Prostate gland (tissue), 2 donors: Measurements from ENCODE around the gene PTGDR.

Experiments used
- POLR2A ChIP-seq: fragments of 450-650 bp; IDR thresholded peaks from one replicate; pipeline ENCODE4 v1.6.1; 2016; ENCODE audit warnings: antibody characterized with exemption, mild to moderate bottlenecking
- POLR2AphosphoS5 ChIP-seq: sonication (generic); formaldehyde crosslinking; IDR thresholded peaks from one replicate; pipeline ENCODE4 v1.6.1; 2017; ENCODE audit warnings: antibody characterized with exemption
- TF ChIP-seq, protein P1 (sequence below), 4 experiments: fragments of 200-600 bp in 2 of 4; fragments of 450-650 bp in 2 of 4; sonication (generic) in 2 of 4; IDR thresholded peaks; 1 replicate in 3 of 4; 2 replicates in 1 of 4; pipeline ENCODE4 v1.5.1; 2016 to 2019; ENCODE audit warnings: antibody characterized with exemption in 4 of 4, mild to moderate bottlenecking in 2 of 4, moderate library complexity in 2 of 4

DNA sequence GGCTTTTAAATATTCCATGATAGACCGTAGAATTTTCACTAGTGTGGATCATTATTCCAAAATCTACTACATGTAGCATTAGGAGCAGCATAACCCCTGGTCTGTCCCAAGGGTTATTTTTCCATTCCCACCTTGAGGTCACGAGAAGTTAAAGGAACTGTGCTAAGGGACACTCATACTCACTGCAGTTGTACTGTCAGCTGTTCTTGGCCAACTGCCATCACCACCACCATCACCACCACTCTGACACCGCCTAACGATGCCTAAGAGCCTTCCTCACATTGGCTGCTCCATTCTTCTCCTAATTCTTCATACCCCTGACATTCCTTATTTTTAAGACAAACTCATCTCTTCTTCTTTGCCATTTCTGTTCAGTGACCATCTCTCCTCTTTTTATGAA lies 13.4 kb upstream of the PTGDR start:
- TF ChIP-seq POLR2AphosphoS5 = no peak
- TF ChIP-seq, protein P1, sequence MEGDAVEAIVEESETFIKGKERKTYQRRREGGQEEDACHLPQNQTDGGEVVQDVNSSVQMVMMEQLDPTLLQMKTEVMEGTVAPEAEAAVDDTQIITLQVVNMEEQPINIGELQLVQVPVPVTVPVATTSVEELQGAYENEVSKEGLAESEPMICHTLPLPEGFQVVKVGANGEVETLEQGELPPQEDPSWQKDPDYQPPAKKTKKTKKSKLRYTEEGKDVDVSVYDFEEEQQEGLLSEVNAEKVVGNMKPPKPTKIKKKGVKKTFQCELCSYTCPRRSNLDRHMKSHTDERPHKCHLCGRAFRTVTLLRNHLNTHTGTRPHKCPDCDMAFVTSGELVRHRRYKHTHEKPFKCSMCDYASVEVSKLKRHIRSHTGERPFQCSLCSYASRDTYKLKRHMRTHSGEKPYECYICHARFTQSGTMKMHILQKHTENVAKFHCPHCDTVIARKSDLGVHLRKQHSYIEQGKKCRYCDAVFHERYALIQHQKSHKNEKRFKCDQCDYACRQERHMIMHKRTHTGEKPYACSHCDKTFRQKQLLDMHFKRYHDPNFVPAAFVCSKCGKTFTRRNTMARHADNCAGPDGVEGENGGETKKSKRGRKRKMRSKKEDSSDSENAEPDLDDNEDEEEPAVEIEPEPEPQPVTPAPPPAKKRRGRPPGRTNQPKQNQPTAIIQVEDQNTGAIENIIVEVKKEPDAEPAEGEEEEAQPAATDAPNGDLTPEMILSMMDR (IDR thresholded peaks at IDR 0.05) = no peak
- TF ChIP-seq POLR2A = no peak
